Pancreas (tissue), 10 donors: ENCODE measurements around the gene WDFY4. TPM values are rescaled to one million over a fixed set of nuclear protein-coding genes. Genes with fewer than 3 reads are reported as not detected.

Experiments
- ATAC-seq, 4 donors: fragments of 200-7000 bp; cut with Tn5 transposase; one replicate each; pipeline versions ENCODE4 v1.8.0 to v1.9.1; 2020; ENCODE audit warnings: mild to moderate bottlenecking in 4 of 4, moderate library complexity in 4 of 4
- DNase-seq, 6 donors: peaks; one replicate each; pipeline ENCODE4 v3.0.0-alpha.2; 2020
- FAIRE-seq: peaks from 2 replicates; lab custom pipeline; 2012; peaks lifted over from hg19 to GRCh38; lab: Jason Lieb, UNC
- H3K27ac ChIP-seq, 4 donors: fragments of 200-600 bp; sonication (generic); 1 replicate in 3 of 4; 2 replicates in 1 of 4; pipeline versions ENCODE4 v1.5.0 to v1.8.0; 2020
- H3K27me3 ChIP-seq, 4 donors: fragments of 200-600 bp; one replicate each; pipeline ENCODE4 v1.8.0; 2021
- H3K36me3 ChIP-seq, 3 donors: fragments of 200-600 bp; sonication (generic) in 1 of 3; one replicate each; pipeline versions ENCODE4 v1.5.0 to v1.8.0; 2020 to 2021
- H3K4me1 ChIP-seq, 3 donors: fragments of 200-600 bp; one replicate each; pipeline ENCODE4 v1.8.0; 2021
- H3K4me3 ChIP-seq, 4 donors: fragments of 200-600 bp; sonication (generic) in 2 of 4; one replicate each; pipeline versions ENCODE4 v1.5.0 to v1.8.0; 2020 to 2021
- H3K9me3 ChIP-seq, 4 donors: fragments of 200-600 bp; one replicate each; pipeline ENCODE4 v1.8.0; 2021
- CTCF ChIP-seq, 4 donors: fragments of 200-600 bp; sonication (generic) in 3 of 4; IDR thresholded peaks; one replicate each; pipeline versions ENCODE4 v1.5.0 to v1.8.0; 2021; ENCODE audit warnings: antibody characterized with exemption in 4 of 4
- WGBS, 2 donors: extraction: QIAGEN DNeasy Blood & Tissue Kit; methylation state at CpG; one replicate each; pipeline ENCODE4 v1.1.7; 2013; 5-methylcytosine and 5-hydroxymethylcytosine counted together
- intact Hi-C, 3 donors: fragments of 100-400 bp; cut with DNase I; formaldehyde crosslinking; loops; one replicate each; pipeline versions ENCODE4 v1.11.1 to v1.14.2; 2022
- polyA plus RNA-seq, 2 donors: library from polyadenylated mRNA; stranded (reverse); fragments of 200-250 nt; gene quantifications; one replicate each; pipeline ENCODE4 v1.2.3, GENCODE V29; 2013
- total RNA-seq, 6 donors: library from RNA; stranded (reverse); fragmentation: NEBNext Ultra II Directional in 4 of 6; extraction: Animal tissue kit (Norgen Biotek cat#: 25700) in 4 of 6; gene quantifications; one replicate each; pipeline versions ENCODE4 v1.2.1 to v1.2.4, GENCODE V29; 2021 to 2023
- donor health status: healthy with polysubstance abuse.
- donor health status: DM: no; HTN: no; CAD: no; lungs with moderate emphysema.
- donor health status: DM: no; HTN: no; CAD: no.
- donor health status: control.
- donor health status: control.
- donor health status: Bipolar disorder and iron deficiency.
- donor health status: DM: yes; HTN: yes; CAD: no.
- donor health status: DM: no; HTN: no; CAD: no.
- donor health status: DM: no; HTN: no; CAD: no.
- donor health status: DM: yes; HTN: yes; CAD: no.

The WDFY4 gene
- total and polyA plus RNA-seq, 8 donors: 0.14 to 8.4 (median 0.72) TPM

- WGBS, 2 donors: 42 to 57% methylated on average over 1 of the region's 1 CpG
- no peak for FAIRE-seq
Measured at GRCh38 chr10:48814933-48815332, 130.3 kb downstream of the WDFY4 start.

GRCh38 chr10:48817141-48817540 lies 132.5 kb downstream of the WDFY4 start:
- H3K27ac ChIP-seq: no peak overlapping the region
- H3K36me3 ChIP-seq: no peaks in the 10 kb centered on the region
- H3K9me3 ChIP-seq: no peaks in the 10 kb centered on the region
- no peaks in the 10 kb centered on the region for H3K27me3 ChIP-seq
- ATAC-seq (no peak), DNase-seq (no peak), FAIRE-seq (no peak)
- no peak overlapping the region for H3K4me3 ChIP-seq
- TF ChIP-seq CTCF (IDR thresholded peaks at IDR 0.05): no peak
- no peaks in the 10 kb centered on the region for H3K4me1 ChIP-seq
- 79 to 87% methylated on average over 10 of the region's 10 CpGs for WGBS, 2 donors
- intact Hi-C loops: no loop called here

More at GRCh38 chr10:48814933-48815332, 130.3 kb downstream of the WDFY4 start:
- Histone ChIP-seq H3K4me3 (no peak overlapping the region), H3K9me3 (no peaks in the 10 kb centered on the region), H3K36me3 (no peaks in the 10 kb centered on the region), H3K27me3 (no peaks in the 10 kb centered on the region), H3K4me1 (no peaks in the 10 kb centered on the region), H3K27ac (no peak overlapping the region)
- ATAC-seq (no peak), DNase-seq (no peak)
- TF ChIP-seq CTCF (IDR thresholded peaks at IDR 0.05): no peak
- intact Hi-C loops: no loop called here

GRCh38 chr10:48818081-48818480 lies 133.4 kb downstream of the WDFY4 start:
- WGBS, 2 donors: 89 to 91% methylated on average over 2 of the region's 2 CpGs
- intact Hi-C loops: no loop called here
- DNase-seq: no peak

GRCh38 chr10:48818861-48819520 lies 134.3 kb downstream of the WDFY4 start:
- Histone ChIP-seq H3K4me3 (no peak overlapping the region), H3K9me3 (no peaks in the 10 kb centered on the region), H3K27ac (no peak overlapping the region), H3K36me3 (no peaks in the 10 kb centered on the region), H3K4me1 (no peaks in the 10 kb centered on the region), H3K27me3 (no peaks in the 10 kb centered on the region)
- intact Hi-C loops: no loop called here
- no peak for FAIRE-seq
- TF ChIP-seq CTCF (IDR thresholded peaks at IDR 0.05): no peak
- DNase-seq: no peak
- WGBS, 2 donors: 79 to 81% methylated on average over 15 to 18 of the region's 18 CpGs
- ATAC-seq: no peak

More at GRCh38 chr10:48818081-48818480, 133.4 kb downstream of the WDFY4 start:
- FAIRE-seq (no peak), ATAC-seq (no peak)
- Histone ChIP-seq H3K4me1 (no peaks in the 10 kb centered on the region), H3K4me3 (no peak overlapping the region), H3K27ac (no peak overlapping the region), H3K9me3 (no peaks in the 10 kb centered on the region), H3K27me3 (no peaks in the 10 kb centered on the region), H3K36me3 (no peaks in the 10 kb centered on the region)
- TF ChIP-seq CTCF (IDR thresholded peaks at IDR 0.05): no peak

- 73 to 78% methylated on average over 8 of the region's 8 CpGs for whole genome bisulfite sequencing, 2 donors
- H3K4me1 ChIP-seq: no peaks in the 10 kb centered on the region
- FAIRE-seq: no peak
- H3K9me3 ChIP-seq: no peaks in the 10 kb centered on the region
- H3K36me3 ChIP-seq: no peaks in the 10 kb centered on the region
- TF ChIP-seq CTCF (IDR thresholded peaks at IDR 0.05): no peak
- no peak overlapping the region for H3K27ac ChIP-seq
- H3K4me3 ChIP-seq: no peak overlapping the region
- no peak for ATAC-seq
- H3K27me3 ChIP-seq: no peaks in the 10 kb centered on the region
- DNase-seq: no peak
- intact Hi-C loops: no loop called here
Measured at GRCh38 chr10:48819783-48820182, 135.1 kb downstream of the WDFY4 start.
